ENCODE measurements around the gene WDTC1. TPM values are rescaled to one million over a fixed set of nuclear protein-coding genes. Genes with fewer than 3 reads are reported as not detected.
A peak's percentile ranks its signal among the peaks of the same experiment; 100 is the strongest.

The WDTC1 gene
- total and polyA plus RNA-seq, 12 donors = 14.4 to 74.3 (median 61.6) TPM

GRCh38 chr1:27227765-27228164 lies 6.7 kb upstream of the WDTC1 start:
- Histone ChIP-seq H3K27ac (no peak overlapping the region), H3K9me3 (no peaks in the 10 kb centered on the region), H3K36me3 (no peaks in the 10 kb centered on the region), H3K4me3 (no peak overlapping the region), H3K4me1 (no peaks in the 10 kb centered on the region), H3K27me3 (no peaks in the 10 kb centered on the region)
- no peak for TF ChIP-seq CTCF (IDR thresholded peaks at IDR 0.05)
- intact Hi-C loops (cut with DNase I) = loop anchor here in 1 of 10 donors (10.0 kb wide), 1 partner anchor 183 kb away; no protein-coding TSS in a partner anchor
- WGBS, 2 donors = 85 to 89% methylated on average over 3 of the region's 3 CpGs
- no peak for DNase-seq
- ATAC-seq = no peak

- DNase-seq = peak in 1 of 2 donors; percentile 16
- H3K9me3 ChIP-seq = no peaks in the 10 kb centered on the region
- TF ChIP-seq CTCF (IDR thresholded peaks at IDR 0.05) = no peak
- no peaks in the 10 kb centered on the region for H3K36me3 ChIP-seq
- 64 to 72% methylated on average over 9 of the region's 9 CpGs for WGBS, 2 donors
- no peaks in the 10 kb centered on the region for H3K27me3 ChIP-seq
- peak in 4 of 8 donors; percentile 1 to 12 (median 3) for ATAC-seq
- intact Hi-C loops (cut with DNase I) = no loop called here
- H3K4me1 ChIP-seq = peaks cover 8 to 30% (median 17%) of the 10 kb centered on the region in 9 donors
- peak overlapping the region in 9 of 10 donors; percentile 28 to 99 (median 90) for H3K4me3 ChIP-seq
- peak overlapping the region in 5 of 10 donors; percentile 23 to 93 (median 52) for H3K27ac ChIP-seq
These were observed 774 bp upstream of the WDTC1 start for GRCh38 chr1:27233667-27234048.

- no peak for TF ChIP-seq CTCF (IDR thresholded peaks at IDR 0.05)
- Histone ChIP-seq H3K4me1 (peaks cover 8 to 33% (median 21%) of the 10 kb centered on the region in 9 donors), H3K27me3 (no peaks in the 10 kb centered on the region), H3K4me3 (peak overlapping the region; percentile 64 to 99 (median 92)), H3K9me3 (no peaks in the 10 kb centered on the region), H3K27ac (peak overlapping the region in 7 of 10 donors; percentile 72 to 93 (median 91)), H3K36me3 (no peaks in the 10 kb centered on the region)
- 40 to 43% methylated on average over 7 of the region's 7 CpGs for WGBS, 2 donors
- ATAC-seq (no peak), DNase-seq (no peak)
- intact Hi-C loops (cut with DNase I) = no loop called here
These were observed 1.4 kb downstream of the WDTC1 start for GRCh38 chr1:27235827-27236226.

GRCh38 chr1:27237112-27237511 lies 2.7 kb downstream of the WDTC1 start:
- ATAC-seq = no peak
- Histone ChIP-seq H3K9me3 (no peaks in the 10 kb centered on the region), H3K27me3 (no peaks in the 10 kb centered on the region), H3K4me3 (no peak overlapping the region), H3K36me3 (no peaks in the 10 kb centered on the region), H3K27ac (no peak overlapping the region), H3K4me1 (peaks cover 8 to 34% (median 26%) of the 10 kb centered on the region in 9 donors)
- intact Hi-C loops (cut with DNase I) = no loop called here
- 89 to 91% methylated on average over 4 of the region's 4 CpGs for WGBS, 2 donors
- no peak for TF ChIP-seq CTCF (IDR thresholded peaks at IDR 0.05)
- no peak for DNase-seq
